Suprapubic skin (tissue), 3 donors: Measurements from ENCODE around the gene AGAP1.

Experiments used
- CTCF ChIP-seq, 2 donors: fragments of 200-600 bp in 1 of 2; fragments of 450-650 bp in 1 of 2; sonication (generic) in 1 of 2; IDR thresholded peaks; one replicate each; pipeline ENCODE4 v1.5.1; 2016 to 2019; ENCODE audit warnings: antibody characterized with exemption in 2 of 2, mild to moderate bottlenecking in 1 of 2, moderate library complexity in 1 of 2
- EP300 ChIP-seq: sonication (generic); formaldehyde crosslinking; IDR thresholded peaks from one replicate; pipeline ENCODE4 v1.6.1; 2017; ENCODE audit warnings: antibody characterized with exemption

DNA sequence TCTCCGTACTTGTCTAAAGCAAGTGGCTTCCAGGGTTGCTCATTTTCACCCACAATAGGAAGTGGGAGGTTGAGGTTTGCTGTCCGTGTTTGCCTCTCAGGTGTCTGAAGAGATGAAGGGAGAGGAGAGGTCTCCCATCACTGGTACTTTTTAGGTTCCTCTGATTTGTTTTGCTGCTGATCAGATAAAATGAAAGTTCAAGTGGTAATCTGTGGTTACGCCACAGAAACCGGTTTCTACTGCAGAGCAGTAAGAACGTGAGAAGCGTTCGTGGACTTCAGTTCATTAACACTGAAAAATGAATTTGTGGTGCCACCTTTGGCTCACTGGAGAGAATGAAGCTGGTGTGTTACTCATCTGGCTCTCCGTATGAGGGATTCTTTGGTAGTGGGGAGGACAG, 556.1 kb downstream of the AGAP1 start:
- no peak for TF ChIP-seq CTCF (IDR thresholded peaks at IDR 0.05)
- TF ChIP-seq EP300 = no peak
